GM12878 (cell line): ENCODE results near the gene LRRK1. TPM values are rescaled to one million over a fixed set of nuclear protein-coding genes. Genes with fewer than 3 reads are reported as not detected.

Experiments used
- ATAC-seq: fragments of 200-7000 bp; cut with Tn5 transposase; 3 replicates; pipeline ENCODE4 v1.9.1; 2020; ENCODE audit warnings: mild to moderate bottlenecking, moderate library complexity
- BruUV-seq: library from RNA; stranded (reverse); fragments of 400-500 nt; replicated peaks from 2 replicates; lab custom pipeline; 2021; lab: Mats Ljungman, UMichigan
- CTCF ChIA-PET: fragments of 300-600 bp; sonication (Branson Sonifier 250); formaldehyde crosslinking; extraction: SDS; loops from one replicate; lab custom pipeline; 2021; ENCODE audit warnings: inconsistent platforms; lab: Yijun Ruan, JAX
- POLR2A ChIA-PET: fragments of 350-600 bp; formaldehyde crosslinking; extraction: SDS; loops from one replicate; lab custom pipeline; 2021; ENCODE audit warnings: inconsistent platforms; lab: Charles Lee
- RAD21 ChIA-PET: fragments of 300-600 bp; sonication (Branson Sonifier 250); formaldehyde crosslinking; loops from one replicate; lab custom pipeline; 2023; ENCODE audit warnings: antibody characterized with exemption; ENCODE audit not compliant: unreplicated experiment; lab: Charles Lee
- SMC1A ChIA-PET: fragments of 300-600 bp; sonication (Branson Sonifier 250); formaldehyde crosslinking; loops from one replicate; lab custom pipeline; 2023; ENCODE audit not compliant: unreplicated experiment, uncharacterized antibody; lab: Charles Lee
- DNase-seq: peaks from one replicate; pipeline ENCODE4 v3.0.0-alpha.2; 2011; ENCODE audit warnings: low read depth, low spot score
- FAIRE-seq: peaks from 3 replicates; lab custom pipeline; 2011; peaks lifted over from hg19 to GRCh38; lab: Jason Lieb, UNC
- H2AFZ ChIP-seq: 2 replicates; pipeline ENCODE4 v1.6.0; 2011; ENCODE audit warnings: low read depth, low read length, control low read depth; ENCODE audit not compliant: control insufficient read depth
- H3K27ac ChIP-seq: 2 replicates; pipeline ENCODE4 v1.5.1; 2011; ENCODE audit warnings: control low read depth; ENCODE audit not compliant: control insufficient read depth, insufficient read depth
- H3K27me3 ChIP-seq, 2 experiments: replicated peaks in 1 of 2; 2 replicates each; pipeline versions ENCODE4 v1.6.0 to v1.6.1; 2011; ENCODE audit warnings: low read length in 1 of 2; ENCODE audit not compliant: control insufficient read depth in 2 of 2, insufficient read depth in 2 of 2
- H3K36me3 ChIP-seq, 2 experiments: 2 replicates each; pipeline ENCODE4 v1.5.1; 2011; ENCODE audit warnings: low read length in 1 of 2; ENCODE audit not compliant: control insufficient read depth in 2 of 2, insufficient read depth in 2 of 2
- H3K4me1 ChIP-seq: 2 replicates; pipeline ENCODE4 v1.6.1; 2011; ENCODE audit warnings: mild to moderate bottlenecking, low read length, moderate library complexity, mixed read lengths; ENCODE audit not compliant: control insufficient read depth, insufficient read depth
- H3K4me2 ChIP-seq: 2 replicates; pipeline ENCODE4 v1.6.0; 2011; ENCODE audit warnings: control low read depth; ENCODE audit not compliant: control insufficient read depth, insufficient read depth
- H3K4me3 ChIP-seq: fragments of 200-600 bp; sonication (generic); 2 replicates; pipeline ENCODE4 v1.5.1; 2016
- H3K79me2 ChIP-seq: 2 replicates; pipeline ENCODE4 v1.6.0; 2011; ENCODE audit warnings: low read length; ENCODE audit not compliant: control insufficient read depth, insufficient read depth
- H3K9ac ChIP-seq: 2 replicates; pipeline ENCODE4 v1.8.0; 2011; ENCODE audit warnings: low read length, control low read depth, mixed read lengths; ENCODE audit not compliant: control insufficient read depth, insufficient read depth
- H3K9me3 ChIP-seq: replicated peaks from 3 replicates; pipeline ENCODE4 v1.5.1; 2011; ENCODE audit warnings: mild to moderate bottlenecking, low read length; ENCODE audit not compliant: control insufficient read depth, insufficient read depth
- H4K20me1 ChIP-seq: 2 replicates; pipeline ENCODE4 v1.6.0; 2011; ENCODE audit not compliant: control insufficient read depth, insufficient read depth
- NRF1 ChIP-seq: conservative IDR thresholded peaks from 2 replicates; pipeline ENCODE4 v1.6.1; 2011; ENCODE audit warnings: mild to moderate bottlenecking, low read depth, low read length, improper control_type of control experiment
- ZNF622 ChIP-seq: fragments of 450-650 bp; IDR thresholded peaks from 2 replicates; pipeline ENCODE4 v1.6.1; 2017; ENCODE audit warnings: mild to moderate bottlenecking, inconsistent platforms
- WGBS: methylation state at CpG from one replicate; pipeline ENCODE4 v1.1.6; 2016; ENCODE audit warnings: low lambda C conversion rate; ENCODE audit not compliant: insufficient replicate concordance, insufficient coverage; ENCODE audit errors: missing lambda C conversion rate; 5-methylcytosine and 5-hydroxymethylcytosine counted together
- in situ Hi-C: fragments of 300-500 bp; cut with MboI; formaldehyde crosslinking; loops from 9 replicates; pipeline ENCODE4 v1.14.3; 2018; ENCODE audit warnings: mixed read lengths
- intact Hi-C: fragments of 100-400 bp; cut with micrococcal nuclease; formaldehyde crosslinking; loops from one replicate; pipeline ENCODE4 v1.14.2; 2022; ENCODE audit not compliant: unreplicated experiment
- polyA plus RNA-seq, 11 experiments: library from polyadenylated mRNA; depleted of rRNA in 4 of 11; unstranded in 6 of 11; stranded (reverse) in 5 of 11; fragments of >200 nt; fragmentation: Nextera tagmentation in 4 of 11; fragmentation: Illumina TruSeq in 1 of 11; extraction: Ambion mirVana in 4 of 11; extraction: Trizol in 1 of 11; gene quantifications; 1 replicate in 1 of 11; 2 replicates in 10 of 11; pipeline versions ENCODE4 v1.2.1 to v1.2.3, GENCODE V29; 2011 to 2016; ENCODE audit warnings: inconsistent platforms in 2 of 11, missing spikeins in 2 of 11, low read depth in 1 of 11
- total RNA-seq, 4 experiments: library from RNA; depleted of rRNA in 3 of 4; stranded (reverse); fragments of >200 nt in 3 of 4; fragmentation: Illumina TruSeq in 1 of 4; extraction: Trizol in 1 of 4; gene quantifications; 2 replicates each; pipeline versions ENCODE4 v1.2.1 to v1.2.3, GENCODE V29; 2013 to 2021
- TF ChIP-seq, protein P1 (sequence below): fragments of 450-650 bp; IDR thresholded peaks from 2 replicates; pipeline ENCODE4 v1.6.1; 2018; ENCODE audit warnings: mild to moderate bottlenecking, low read depth, moderate library complexity; ENCODE audit not compliant: partially characterized antibody
- TF ChIP-seq, protein P2 (sequence below): fragments of 450-650 bp; IDR thresholded peaks from 2 replicates; pipeline ENCODE4 v1.6.1; 2017; ENCODE audit warnings: mild to moderate bottlenecking

Gene LRRK1
- total and polyA plus RNA-seq, 10 of the 15 experiments (the other 5 are each of a cell fraction or from before 2014, with no cell fraction given), result 2.2 to 58.3 (median 17.9) TPM

DNA sequence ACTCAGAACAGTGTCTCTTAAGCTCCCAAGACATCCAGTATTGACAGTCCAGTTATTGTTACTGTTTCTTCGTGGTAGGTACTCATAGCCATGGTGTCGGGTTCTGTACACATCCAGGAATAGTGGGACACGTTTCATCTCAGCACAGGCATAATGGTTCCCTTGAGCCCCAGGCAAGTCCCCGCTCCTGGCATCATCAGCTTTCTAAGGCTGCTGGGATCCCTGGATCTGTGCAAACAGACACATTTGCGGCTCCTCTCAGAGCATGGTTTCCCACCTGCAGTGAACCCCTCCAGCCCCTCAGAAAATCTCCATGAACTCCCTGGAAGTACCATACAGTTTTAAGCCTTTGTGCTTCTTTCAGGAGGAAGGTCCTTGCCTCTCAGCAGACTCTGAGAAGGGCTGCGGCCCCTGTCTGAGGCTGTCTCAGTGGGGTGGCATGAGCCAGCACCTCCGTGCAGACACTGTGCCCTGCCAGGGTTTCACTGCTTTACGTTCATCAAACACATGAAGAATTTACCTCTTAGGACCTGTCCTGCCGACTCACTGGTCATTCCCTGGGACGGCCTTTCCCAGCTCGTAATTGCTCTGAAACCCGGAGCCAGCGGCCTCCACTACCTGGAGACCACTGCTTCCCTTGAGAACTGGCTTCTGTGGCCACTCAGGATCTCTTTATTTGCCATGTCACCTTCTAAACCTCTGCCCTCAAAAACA, 124.9 kb downstream of the LRRK1 start:
- no TSS peak for BruUV-seq
- FAIRE-seq, result no peak

More for the DNA sequence above, 124.9 kb downstream of the LRRK1 start:
- H3K4me3 ChIP-seq, result no peak overlapping the region
- 96% methylated on average over 13 of the region's 13 CpGs for WGBS
- 0 out of 2 replicates have a peak, but pooled peaks cover 2% of the 10 kb centered on the region for H4K20me1 ChIP-seq
- H3K27ac ChIP-seq, result no peak overlapping the region
- SMC1A ChIA-PET, result no interaction called here
- TF ChIP-seq NRF1 (no peak), ZNF622 (no peak)
- TF ChIP-seq, protein P1, sequence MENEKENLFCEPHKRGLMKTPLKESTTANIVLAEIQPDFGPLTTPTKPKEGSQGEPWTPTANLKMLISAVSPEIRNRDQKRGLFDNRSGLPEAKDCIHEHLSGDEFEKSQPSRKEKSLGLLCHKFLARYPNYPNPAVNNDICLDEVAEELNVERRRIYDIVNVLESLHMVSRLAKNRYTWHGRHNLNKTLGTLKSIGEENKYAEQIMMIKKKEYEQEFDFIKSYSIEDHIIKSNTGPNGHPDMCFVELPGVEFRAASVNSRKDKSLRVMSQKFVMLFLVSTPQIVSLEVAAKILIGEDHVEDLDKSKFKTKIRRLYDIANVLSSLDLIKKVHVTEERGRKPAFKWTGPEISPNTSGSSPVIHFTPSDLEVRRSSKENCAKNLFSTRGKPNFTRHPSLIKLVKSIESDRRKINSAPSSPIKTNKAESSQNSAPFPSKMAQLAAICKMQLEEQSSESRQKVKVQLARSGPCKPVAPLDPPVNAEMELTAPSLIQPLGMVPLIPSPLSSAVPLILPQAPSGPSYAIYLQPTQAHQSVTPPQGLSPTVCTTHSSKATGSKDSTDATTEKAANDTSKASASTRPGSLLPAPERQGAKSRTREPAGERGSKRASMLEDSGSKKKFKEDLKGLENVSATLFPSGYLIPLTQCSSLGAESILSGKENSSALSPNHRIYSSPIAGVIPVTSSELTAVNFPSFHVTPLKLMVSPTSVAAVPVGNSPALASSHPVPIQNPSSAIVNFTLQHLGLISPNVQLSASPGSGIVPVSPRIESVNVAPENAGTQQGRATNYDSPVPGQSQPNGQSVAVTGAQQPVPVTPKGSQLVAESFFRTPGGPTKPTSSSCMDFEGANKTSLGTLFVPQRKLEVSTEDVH, result no peak
- TF ChIP-seq, protein P2, sequence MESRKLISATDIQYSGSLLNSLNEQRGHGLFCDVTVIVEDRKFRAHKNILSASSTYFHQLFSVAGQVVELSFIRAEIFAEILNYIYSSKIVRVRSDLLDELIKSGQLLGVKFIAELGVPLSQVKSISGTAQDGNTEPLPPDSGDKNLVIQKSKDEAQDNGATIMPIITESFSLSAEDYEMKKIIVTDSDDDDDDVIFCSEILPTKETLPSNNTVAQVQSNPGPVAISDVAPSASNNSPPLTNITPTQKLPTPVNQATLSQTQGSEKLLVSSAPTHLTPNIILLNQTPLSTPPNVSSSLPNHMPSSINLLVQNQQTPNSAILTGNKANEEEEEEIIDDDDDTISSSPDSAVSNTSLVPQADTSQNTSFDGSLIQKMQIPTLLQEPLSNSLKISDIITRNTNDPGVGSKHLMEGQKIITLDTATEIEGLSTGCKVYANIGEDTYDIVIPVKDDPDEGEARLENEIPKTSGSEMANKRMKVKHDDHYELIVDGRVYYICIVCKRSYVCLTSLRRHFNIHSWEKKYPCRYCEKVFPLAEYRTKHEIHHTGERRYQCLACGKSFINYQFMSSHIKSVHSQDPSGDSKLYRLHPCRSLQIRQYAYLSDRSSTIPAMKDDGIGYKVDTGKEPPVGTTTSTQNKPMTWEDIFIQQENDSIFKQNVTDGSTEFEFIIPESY, result no peak
- ATAC-seq (no peak), DNase-seq (no peak)
- H3K27me3 ChIP-seq, result no peaks in the 10 kb centered on the region
- peaks cover 13 to 21% of the 10 kb centered on the region in 2 experiments for H3K36me3 ChIP-seq
- no peak overlapping the region for H2AFZ ChIP-seq
- no peaks in the 10 kb centered on the region for H3K79me2 ChIP-seq
- CTCF ChIA-PET, result interaction anchor here (2.2 kb wide), 1 partner anchor 28 kb away, joined by 6 read pairs; no protein-coding TSS in a partner anchor
- intact Hi-C loops, result no loop called here
- no peaks in the 10 kb centered on the region for H3K4me1 ChIP-seq
- H3K9ac ChIP-seq, result no peak overlapping the region
- RAD21 ChIA-PET, result no interaction called here
- H3K4me2 ChIP-seq, result no peak overlapping the region
- in situ Hi-C loops, result no loop called here
- POLR2A ChIA-PET, result no interaction called here
- no peaks in the 10 kb centered on the region for H3K9me3 ChIP-seq
